ENCODE measurements around the gene RSPH1.

The RSPH1 gene

GRCh38 chr21:42496120-42496838 lies at the start of gene RSPH1:
Gene RSPH1 (minus strand): TSS chr21:42496224. CDS start chr21:42496186, 38 bp downstream.
- DNase-seq (ENCODE audit: low read depth) = peak; percentile 99
- TF ChIP-seq CTCF (IDR thresholded peaks at IDR 0.05; ENCODE audit: insufficient read depth, low read depth, low read length, missing control alignments) = no peak
- H3K4me3 ChIP-seq (ENCODE audit: low read length) = peak within 1 kb of the TSS; percentile 72

- no peak for DNase-seq (ENCODE audit: low read depth)
- no peak for TF ChIP-seq CTCF (IDR thresholded peaks at IDR 0.05; ENCODE audit: insufficient read depth, low read depth, low read length, missing control alignments)
- no peak overlapping the region for H3K4me3 ChIP-seq (ENCODE audit: low read length)
These were observed 49.7 kb upstream of the RSPH1 start for GRCh38 chr21:42545745-42546144.

GRCh38 chr21:42545317-42545716 lies 49.3 kb upstream of the RSPH1 start:
- TF ChIP-seq CTCF (IDR thresholded peaks at IDR 0.05; ENCODE audit: insufficient read depth, low read depth, low read length, missing control alignments) = no peak
- no peak for DNase-seq (ENCODE audit: low read depth)
- no peak overlapping the region for H3K4me3 ChIP-seq (ENCODE audit: low read length)

- DNase-seq (ENCODE audit: low read depth) = no peak
- no peak for TF ChIP-seq CTCF (IDR thresholded peaks at IDR 0.05; ENCODE audit: insufficient read depth, low read depth, low read length, missing control alignments)
These were observed 48.5 kb upstream of the RSPH1 start for GRCh38 chr21:42544544-42544943.

GRCh38 chr21:42543106-42543847 lies 47.3 kb upstream of the RSPH1 start:
- H3K4me3 ChIP-seq (ENCODE audit: low read length) = no peak overlapping the region
- no peak for DNase-seq (ENCODE audit: low read depth)
- TF ChIP-seq CTCF (IDR thresholded peaks at IDR 0.05; ENCODE audit: insufficient read depth, low read depth, low read length, missing control alignments) = no peak

More at GRCh38 chr21:42544544-42544943, 48.5 kb upstream of the RSPH1 start:
- H3K4me3 ChIP-seq (ENCODE audit: low read length) = no peak overlapping the region

- no peak overlapping the region for H3K4me3 ChIP-seq (ENCODE audit: low read length)
- no peak for TF ChIP-seq CTCF (IDR thresholded peaks at IDR 0.05; ENCODE audit: insufficient read depth, low read depth, low read length, missing control alignments)
- no peak for DNase-seq (ENCODE audit: low read depth)
These were observed 46.6 kb upstream of the RSPH1 start for GRCh38 chr21:42542596-42542995.

All from epithelial cell of esophagus (primary cell).